Karpas-422 (cell line): ENCODE measurements around the gene UNCX. TPM values are rescaled to one million over a fixed set of nuclear protein-coding genes. Genes with fewer than 3 reads are reported as not detected.

Experiments used
- DNase-seq: peaks from one replicate; pipeline ENCODE4 v3.0.0-alpha.2; 2015
- H2AFZ ChIP-seq: fragments of 200-600 bp; sonication (generic); 2 replicates; pipeline ENCODE4 v1.6.1; 2014; ENCODE audit warnings: antibody characterized with exemption, low read length, mixed read lengths
- H3K27ac ChIP-seq: fragments of 200-600 bp; sonication (generic); 2 replicates; pipeline ENCODE4 v1.5.1; 2014; ENCODE audit warnings: mild to moderate bottlenecking, low read length, moderate library complexity
- H3K27me3 ChIP-seq: fragments of 200-600 bp; sonication (generic); 2 replicates; pipeline ENCODE4 v1.6.1; 2014; ENCODE audit warnings: low read length, mixed read lengths
- H3K36me3 ChIP-seq: fragments of 200-600 bp; sonication (generic); 2 replicates; pipeline ENCODE4 v1.6.1; 2014; ENCODE audit warnings: low read length, mixed read lengths; ENCODE audit not compliant: insufficient read depth
- H3K4me1 ChIP-seq: fragments of 200-600 bp; sonication (generic); 2 replicates; pipeline ENCODE4 v1.6.1; 2014; ENCODE audit warnings: mild to moderate bottlenecking, low read length, mixed read lengths
- H3K4me2 ChIP-seq: fragments of 200-600 bp; sonication (generic); 2 replicates; pipeline ENCODE4 v1.6.1; 2014; ENCODE audit warnings: low read length, low read depth, mild to moderate bottlenecking; ENCODE audit not compliant: poor library complexity, severe bottlenecking
- H3K4me3 ChIP-seq: fragments of 200-600 bp; sonication (generic); 2 replicates; pipeline ENCODE4 v1.5.1; 2014; ENCODE audit warnings: mild to moderate bottlenecking, antibody characterized with exemption, low read length, mixed read lengths
- H3K79me2 ChIP-seq: fragments of 200-600 bp; sonication (generic); 2 replicates; pipeline ENCODE4 v1.6.1; 2014; ENCODE audit warnings: mild to moderate bottlenecking, low read length, mixed read lengths
- H3K9ac ChIP-seq: fragments of 200-600 bp; sonication (generic); 2 replicates; pipeline ENCODE4 v1.6.0; 2014; ENCODE audit warnings: low read length
- H3K9me2 ChIP-seq: fragments of 200-600 bp; sonication (generic), shearing (Covaris generic); replicated peaks from 2 replicates; pipeline ENCODE4 v1.6.0; 2014; ENCODE audit warnings: mild to moderate bottlenecking, low read length, moderate library complexity; ENCODE audit not compliant: insufficient read depth
- H3K9me3 ChIP-seq: fragments of 300-700, 200-600 bp; sonication (generic); 2 replicates; pipeline ENCODE4 v1.6.1; 2014; ENCODE audit warnings: low read length, mixed read lengths
- H4K20me1 ChIP-seq: fragments of 200-600 bp; sonication (generic); 2 replicates; pipeline ENCODE4 v1.6.1; 2014; ENCODE audit warnings: mild to moderate bottlenecking, antibody characterized with exemption, low read length, low read depth; ENCODE audit not compliant: insufficient read depth
- total RNA-seq: library from RNA; depleted of rRNA; stranded (reverse); fragments of >200 nt; shearing (Covaris generic); gene quantifications from 2 replicates; pipeline ENCODE4 v1.2.3, GENCODE V29; 2014; ENCODE audit warnings: low replicate concordance

The UNCX gene
- total RNA-seq, 1 experiment from 2014 or later = not detected

DNA sequence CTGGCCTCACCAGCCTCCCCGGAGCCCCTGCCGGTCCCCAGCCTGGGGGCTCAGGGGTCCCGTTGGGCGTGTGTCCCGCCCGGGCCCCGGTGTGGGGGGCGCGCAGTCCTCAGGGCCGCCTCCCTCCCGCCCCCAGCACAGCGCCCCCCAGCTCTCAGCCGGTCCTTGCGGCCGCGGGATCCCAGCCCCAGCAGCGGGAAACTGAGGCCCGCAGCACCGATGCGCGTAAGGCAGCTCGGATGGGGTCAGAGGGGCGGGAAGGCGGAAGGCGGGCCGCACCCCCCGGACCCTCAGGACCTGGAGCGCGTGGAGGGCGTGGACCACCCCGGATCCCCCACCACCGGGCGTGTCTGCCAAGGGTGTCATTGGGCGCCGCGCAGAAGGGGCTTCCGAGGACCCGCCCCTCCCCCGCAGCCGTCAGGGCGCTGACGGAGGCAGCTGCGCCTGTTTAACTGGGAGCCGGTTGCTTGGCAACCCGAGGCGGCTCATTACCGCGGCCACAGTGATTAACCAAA is 14.9 kb downstream of the UNCX start:
- no peaks in the 10 kb centered on the region for H3K27me3 ChIP-seq
- no peak overlapping the region for H2AFZ ChIP-seq
- no peak overlapping the region for H3K4me2 ChIP-seq
- no peak overlapping the region for H3K27ac ChIP-seq
- no peaks in the 10 kb centered on the region for H3K36me3 ChIP-seq
- no peaks in the 10 kb centered on the region for H3K9me2 ChIP-seq
- H3K9ac ChIP-seq = no peak overlapping the region
- no peaks in the 10 kb centered on the region for H4K20me1 ChIP-seq
- no peak overlapping the region for H3K4me3 ChIP-seq
- H3K4me1 ChIP-seq = no peaks in the 10 kb centered on the region
- no peak for DNase-seq
- no peaks in the 10 kb centered on the region for H3K79me2 ChIP-seq
- no peaks in the 10 kb centered on the region for H3K9me3 ChIP-seq

DNA sequence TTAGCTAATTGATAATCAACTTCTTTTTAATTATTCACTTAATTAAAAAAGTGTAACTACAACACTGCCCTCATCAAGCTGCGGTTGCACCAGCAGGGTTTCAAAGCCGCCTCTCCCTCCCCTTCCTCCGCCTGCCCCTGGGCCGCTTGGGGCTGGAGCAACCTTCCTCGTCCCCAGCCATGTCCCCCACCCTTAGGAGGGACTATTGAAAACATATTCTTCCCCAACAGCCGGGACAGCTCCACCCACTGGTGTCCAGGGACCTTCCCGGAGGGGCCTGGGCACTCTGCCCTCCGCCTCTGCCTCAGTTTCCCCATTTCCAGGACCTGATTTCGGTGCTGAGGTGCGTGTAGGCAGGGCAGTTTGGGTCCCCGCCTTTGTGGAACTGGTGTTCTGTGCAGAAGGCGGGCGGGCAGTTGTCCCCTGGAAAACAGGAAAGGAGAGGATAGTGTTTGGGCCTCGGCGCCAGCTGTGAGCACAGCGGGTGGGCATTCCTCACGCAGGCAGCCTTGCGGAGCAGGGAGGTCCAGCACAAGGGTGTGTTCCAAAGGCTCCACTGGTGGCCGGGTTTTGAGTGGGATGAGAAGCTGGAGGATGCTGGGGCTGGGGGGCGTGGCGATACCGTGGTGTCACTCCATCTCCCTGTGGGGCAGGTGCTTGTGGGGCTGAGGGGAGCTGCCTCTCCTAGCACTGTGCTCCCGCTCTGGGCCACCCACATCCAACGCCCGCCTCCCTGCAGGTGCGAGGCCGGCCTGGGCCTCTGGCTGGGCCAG is 15.7 kb downstream of the UNCX start:
- no peaks in the 10 kb centered on the region for H3K27me3 ChIP-seq

DNA sequence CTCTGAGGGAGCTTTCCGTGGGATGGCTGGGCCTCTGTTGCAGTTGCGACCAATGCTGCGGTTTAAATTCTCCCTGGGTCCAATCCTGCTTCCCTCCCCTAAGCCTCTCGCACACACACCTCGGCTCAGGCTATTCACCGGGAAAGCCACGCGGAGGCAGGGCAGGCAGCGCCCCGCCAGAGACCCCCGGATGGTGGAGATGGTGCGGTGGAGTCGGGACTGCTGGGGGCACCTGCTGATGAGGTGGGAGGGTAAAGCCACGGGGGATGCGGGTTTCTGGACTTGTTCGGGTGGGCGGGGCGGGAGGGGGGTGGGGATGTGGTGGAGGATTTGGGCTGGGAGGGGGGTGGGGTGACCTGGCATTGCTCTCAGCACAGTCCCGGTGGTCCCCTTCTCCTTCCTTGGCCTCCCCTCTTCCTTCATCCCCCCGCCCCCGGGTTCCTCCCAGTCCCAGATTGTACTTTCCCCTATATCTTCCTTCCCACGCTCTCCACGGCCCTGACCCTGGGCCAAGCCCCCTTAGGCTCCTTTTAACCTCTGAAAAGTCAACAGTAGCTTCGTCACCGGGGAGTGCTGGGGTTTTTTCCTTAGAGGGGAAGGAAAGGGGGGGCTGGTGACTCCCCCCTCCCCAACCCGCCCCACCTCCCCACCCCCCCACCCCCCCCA is 16.4 kb downstream of the UNCX start:
- Histone ChIP-seq H3K27ac (no peak overlapping the region), H3K9me2 (no peaks in the 10 kb centered on the region), H3K4me1 (no peaks in the 10 kb centered on the region), H3K79me2 (no peaks in the 10 kb centered on the region), H3K36me3 (no peaks in the 10 kb centered on the region), H2AFZ (no peak overlapping the region), H3K9me3 (no peaks in the 10 kb centered on the region), H4K20me1 (no peaks in the 10 kb centered on the region), H3K27me3 (no peaks in the 10 kb centered on the region), H3K4me3 (no peak overlapping the region), H3K9ac (no peak overlapping the region), H3K4me2 (no peak overlapping the region)
- no peak for DNase-seq

More for the DNA sequence above, 15.7 kb downstream of the UNCX start:
- Histone ChIP-seq H3K9me3 (no peaks in the 10 kb centered on the region), H2AFZ (no peak overlapping the region), H3K27ac (no peak overlapping the region), H3K9ac (no peak overlapping the region), H3K4me3 (no peak overlapping the region), H3K9me2 (no peaks in the 10 kb centered on the region), H4K20me1 (no peaks in the 10 kb centered on the region), H3K79me2 (no peaks in the 10 kb centered on the region), H3K4me1 (no peaks in the 10 kb centered on the region), H3K4me2 (no peak overlapping the region), H3K36me3 (no peaks in the 10 kb centered on the region)
- no peak for DNase-seq

DNA sequence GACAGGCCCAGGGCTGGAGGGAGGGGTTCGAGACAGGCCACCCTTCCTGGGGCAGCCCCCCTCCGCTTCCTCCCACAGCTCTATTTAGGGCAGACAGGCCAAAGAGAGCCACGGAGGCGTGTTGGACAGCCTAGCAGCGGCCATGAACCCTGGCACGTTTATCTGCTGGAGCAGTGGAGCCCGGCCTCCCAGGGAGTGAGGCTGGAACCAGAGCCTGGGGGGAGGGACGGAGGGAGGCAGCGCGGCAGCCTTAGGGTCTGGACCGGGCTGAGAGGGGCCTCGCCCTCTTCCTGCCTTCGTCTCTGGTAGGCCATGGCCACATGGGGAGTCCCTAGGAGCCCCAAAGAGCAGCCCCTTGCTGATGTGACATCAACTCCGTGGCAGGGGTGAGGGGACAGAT is 17.1 kb downstream of the UNCX start:
- Histone ChIP-seq H3K9me3 (no peaks in the 10 kb centered on the region), H3K9me2 (no peaks in the 10 kb centered on the region), H2AFZ (no peak overlapping the region), H3K4me3 (no peak overlapping the region), H4K20me1 (no peaks in the 10 kb centered on the region), H3K27me3 (no peaks in the 10 kb centered on the region), H3K27ac (no peak overlapping the region), H3K4me1 (no peaks in the 10 kb centered on the region), H3K79me2 (no peaks in the 10 kb centered on the region), H3K36me3 (no peaks in the 10 kb centered on the region), H3K4me2 (no peak overlapping the region), H3K9ac (no peak overlapping the region)
- DNase-seq = no peak

DNA sequence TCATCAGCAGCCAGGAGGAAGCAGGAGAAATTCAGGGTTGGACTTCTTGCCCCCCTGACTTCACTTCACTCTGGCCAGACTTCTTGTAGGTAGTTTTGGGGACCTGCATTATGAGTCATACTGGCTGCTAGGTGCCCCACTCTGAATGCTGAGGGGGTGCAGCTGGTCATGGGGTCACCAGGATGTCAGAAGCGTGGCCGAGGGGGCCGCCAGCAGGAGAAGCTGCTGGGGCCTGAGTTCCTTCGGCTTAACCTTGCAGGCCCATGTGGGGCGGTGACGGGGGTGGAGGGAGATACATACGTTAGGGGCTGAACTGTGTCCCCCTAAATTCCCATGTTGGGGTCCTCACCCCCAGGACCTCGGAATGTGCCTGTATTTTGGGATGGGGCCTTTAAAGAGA is 18.2 kb downstream of the UNCX start:
- no peak overlapping the region for H3K4me2 ChIP-seq
- DNase-seq = no peak
- no peaks in the 10 kb centered on the region for H4K20me1 ChIP-seq
- H3K4me1 ChIP-seq = no peaks in the 10 kb centered on the region
- no peak overlapping the region for H3K4me3 ChIP-seq
- H3K9me3 ChIP-seq = no peaks in the 10 kb centered on the region
- H3K79me2 ChIP-seq = no peaks in the 10 kb centered on the region
- H3K9me2 ChIP-seq = no peaks in the 10 kb centered on the region
- no peak overlapping the region for H3K9ac ChIP-seq
- no peak overlapping the region for H3K27ac ChIP-seq
- H3K27me3 ChIP-seq = no peaks in the 10 kb centered on the region
- no peak overlapping the region for H2AFZ ChIP-seq
- H3K36me3 ChIP-seq = no peaks in the 10 kb centered on the region

DNA sequence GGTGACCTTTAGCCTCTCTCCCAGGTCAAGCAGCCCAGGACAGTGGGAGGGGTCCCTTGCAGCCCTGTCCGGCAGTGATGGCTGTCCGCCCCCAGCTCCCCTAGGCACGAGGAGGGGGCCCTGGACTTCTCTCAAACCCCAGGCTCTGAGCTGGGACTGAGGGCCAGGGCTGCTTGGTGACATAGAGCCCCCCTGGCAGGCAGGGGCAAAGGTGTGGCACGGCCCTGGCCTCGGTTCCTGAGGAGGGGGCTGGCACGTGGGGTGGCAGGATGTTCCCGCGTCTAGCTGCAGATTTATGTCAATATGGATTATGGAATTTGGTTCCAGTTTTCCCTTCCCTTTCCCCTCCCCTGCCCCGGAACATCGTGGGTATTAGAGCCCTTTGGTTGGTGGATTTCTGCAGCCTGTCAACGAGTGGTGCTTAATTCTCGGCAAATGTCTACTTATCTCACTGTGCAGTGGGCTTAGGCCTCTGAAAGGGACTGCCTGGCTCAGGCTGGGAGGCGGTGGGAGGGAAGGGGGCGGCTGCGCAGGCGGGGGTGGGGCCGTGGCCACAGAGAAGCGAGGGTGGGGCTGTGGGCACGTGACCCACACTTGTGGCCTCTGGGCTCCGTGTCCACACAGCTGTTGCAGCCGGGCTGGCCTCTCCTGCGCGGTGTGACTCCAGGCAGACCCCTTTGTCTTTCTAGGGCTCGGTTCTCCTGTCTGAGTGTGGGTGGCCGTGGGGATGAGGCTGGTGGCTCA is 19.3 kb downstream of the UNCX start:
- no peak for DNase-seq
- Histone ChIP-seq H3K4me3 (no peak overlapping the region), H3K36me3 (no peaks in the 10 kb centered on the region), H3K4me2 (no peak overlapping the region), H4K20me1 (no peaks in the 10 kb centered on the region), H3K9me3 (no peaks in the 10 kb centered on the region), H3K27me3 (no peaks in the 10 kb centered on the region), H3K9me2 (no peaks in the 10 kb centered on the region), H3K79me2 (no peaks in the 10 kb centered on the region), H3K4me1 (no peaks in the 10 kb centered on the region), H2AFZ (no peak overlapping the region), H3K27ac (no peak overlapping the region), H3K9ac (no peak overlapping the region)

DNA sequence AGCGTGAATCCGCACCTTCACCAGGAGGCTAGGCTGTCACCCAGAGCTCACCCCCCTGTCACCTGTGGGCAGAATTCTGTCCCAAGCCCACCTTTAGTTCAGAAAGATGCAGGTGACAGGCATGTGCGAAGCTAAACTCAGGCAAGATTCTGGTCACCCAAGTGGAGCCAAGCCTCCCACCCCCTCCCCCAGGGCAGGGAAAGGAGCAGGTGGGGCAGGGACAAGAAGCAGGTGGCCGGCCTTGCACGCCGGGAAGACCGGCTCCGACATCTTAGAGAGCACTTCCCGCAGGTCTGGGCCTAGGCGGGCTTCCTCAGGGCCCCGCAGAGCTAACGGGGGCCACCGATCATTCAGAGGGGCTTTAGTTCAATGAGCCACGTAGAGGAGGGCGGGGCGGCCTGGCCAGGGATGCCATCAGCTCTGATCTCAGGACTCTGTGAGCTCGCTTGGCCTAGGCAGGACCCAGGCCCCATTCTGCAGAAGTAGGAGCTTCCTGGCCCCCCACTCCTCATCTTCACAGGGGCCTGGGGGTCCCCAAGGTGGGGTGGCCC is 19.9 kb downstream of the UNCX start:
- Histone ChIP-seq H3K27ac (no peak overlapping the region), H3K4me1 (no peaks in the 10 kb centered on the region), H3K4me3 (no peak overlapping the region), H4K20me1 (no peaks in the 10 kb centered on the region), H3K9me3 (no peaks in the 10 kb centered on the region), H3K9ac (no peak overlapping the region), H3K36me3 (no peaks in the 10 kb centered on the region), H2AFZ (no peak overlapping the region), H3K79me2 (no peaks in the 10 kb centered on the region), H3K27me3 (no peaks in the 10 kb centered on the region), H3K4me2 (no peak overlapping the region), H3K9me2 (no peaks in the 10 kb centered on the region)
- DNase-seq = no peak

DNA sequence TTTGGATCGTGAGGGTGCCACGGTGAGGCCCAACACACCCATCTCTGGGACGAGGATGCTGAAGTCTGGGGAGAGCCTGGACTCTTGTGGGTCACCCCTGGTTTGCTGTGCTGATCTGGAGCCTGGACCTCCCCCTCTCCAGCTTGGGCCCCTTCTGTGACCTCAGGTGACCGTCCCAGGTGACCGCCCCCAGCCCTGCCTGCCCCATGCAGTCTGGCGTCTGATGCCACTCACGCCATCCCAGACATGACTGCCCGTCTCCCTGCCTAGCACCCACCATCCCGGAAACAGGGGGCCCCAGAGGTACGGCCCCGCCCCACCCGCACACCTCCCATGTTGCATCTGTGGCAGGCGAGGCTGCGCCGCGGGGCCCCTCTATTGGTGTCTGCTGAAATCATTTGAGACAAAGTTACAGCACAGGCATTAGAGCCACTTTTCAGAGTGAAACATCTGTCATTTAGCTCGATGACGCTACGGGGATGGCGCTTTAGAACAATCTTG is 21.1 kb downstream of the UNCX start:
- H3K4me1 ChIP-seq = no peaks in the 10 kb centered on the region
- no peaks in the 10 kb centered on the region for H3K9me3 ChIP-seq
- H3K27me3 ChIP-seq = no peaks in the 10 kb centered on the region
- no peak overlapping the region for H3K4me3 ChIP-seq
- DNase-seq = no peak
- H4K20me1 ChIP-seq = no peaks in the 10 kb centered on the region
- no peak overlapping the region for H3K9ac ChIP-seq
- no peaks in the 10 kb centered on the region for H3K79me2 ChIP-seq
- no peak overlapping the region for H2AFZ ChIP-seq
- no peak overlapping the region for H3K27ac ChIP-seq
- H3K4me2 ChIP-seq = no peak overlapping the region
- no peaks in the 10 kb centered on the region for H3K36me3 ChIP-seq
- no peaks in the 10 kb centered on the region for H3K9me2 ChIP-seq
